Calu3 (cell line): ENCODE data around the gene SLC37A1. TPM values are rescaled to one million over a fixed set of nuclear protein-coding genes. Genes with fewer than 3 reads are reported as not detected.

ENCODE experiments used
- BruUV-seq: library from RNA; stranded (reverse); fragments of 400-500 nt; replicated peaks from 2 replicates; lab custom pipeline; 2021; lab: Mats Ljungman, UMichigan
- CTCF ChIA-PET: fragments of 300-600 bp; sonication (Branson Sonifier 250); formaldehyde crosslinking; loops from one replicate; lab custom pipeline; 2022; ENCODE audit warnings: antibody characterized with exemption; lab: Charles Lee
- DNase-seq: peaks from one replicate; pipeline ENCODE4 v3.0.0; 2022
- H3K27ac Mint-ChIP-seq: one replicate; pipeline ENCODE4 v1.8.0; 2022; ENCODE audit warnings: mixed read lengths; ENCODE audit not compliant: unreplicated experiment
- H3K27me3 Mint-ChIP-seq: one replicate; pipeline ENCODE4 v1.8.0; 2022; ENCODE audit warnings: mixed read lengths; ENCODE audit not compliant: unreplicated experiment
- H3K36me3 Mint-ChIP-seq: one replicate; pipeline ENCODE4 v1.8.0; 2022; ENCODE audit warnings: mild to moderate bottlenecking, moderate library complexity, mixed read lengths; ENCODE audit not compliant: insufficient read depth, unreplicated experiment
- H3K4me1 Mint-ChIP-seq: one replicate; pipeline ENCODE4 v1.8.0; 2022; ENCODE audit warnings: mild to moderate bottlenecking, low read depth, mixed read lengths; ENCODE audit not compliant: unreplicated experiment
- H3K4me3 Mint-ChIP-seq: one replicate; pipeline ENCODE4 v1.8.0; 2022; ENCODE audit warnings: mild to moderate bottlenecking, low read depth, moderate library complexity, mixed read lengths; ENCODE audit not compliant: unreplicated experiment
- H3K9me3 Mint-ChIP-seq: one replicate; pipeline ENCODE4 v1.8.0; 2022; ENCODE audit warnings: low read depth, mixed read lengths; ENCODE audit not compliant: unreplicated experiment
- CTCF ChIP-seq: fragments of 200-600 bp; IDR thresholded peaks from one replicate; pipeline ENCODE4 v1.8.0; 2022; ENCODE audit warnings: antibody characterized with exemption; ENCODE audit not compliant: unreplicated experiment
- intact Hi-C: fragments of 100-400 bp; cut with micrococcal nuclease; formaldehyde crosslinking; loops from one replicate; pipeline ENCODE4 v1.10.0; 2022; ENCODE audit not compliant: unreplicated experiment
- total RNA-seq: library from RNA; stranded (reverse); gene quantifications from 2 replicates; pipeline ENCODE4 v1.2.3, GENCODE V29; 2022

SLC37A1 gene
- total RNA-seq, 1 experiment from 2014 or later, result 24.9 TPM

- Mint-ChIP-seq H3K4me3 (no peak overlapping the region), H3K4me1 (peaks cover 14% of the 10 kb centered on the region), H3K27ac (no peak overlapping the region), H3K9me3 (no peaks in the 10 kb centered on the region), H3K36me3 (no peaks in the 10 kb centered on the region), H3K27me3 (peaks cover 12% of the 10 kb centered on the region)
- no peak for TF ChIP-seq CTCF
- CTCF ChIA-PET, result interaction anchor here (1.1 kb wide), 1 partner anchor 10 kb away, joined by 5 read pairs; no protein-coding TSS in a partner anchor
- BruUV-seq, result no TSS peak
- DNase-seq, result no peak
- intact Hi-C loops, result no loop called here
These were observed 107.6 kb downstream of the SLC37A1 start for GRCh38 chr21:42621166-42621818.

GRCh38 chr21:42621819-42622177, 108.1 kb downstream of the SLC37A1 start:
- peaks cover 14% of the 10 kb centered on the region for H3K4me1 Mint-ChIP-seq
- no peak overlapping the region for H3K4me3 Mint-ChIP-seq
- TF ChIP-seq CTCF, result no peak
- H3K36me3 Mint-ChIP-seq, result no peaks in the 10 kb centered on the region
- H3K27me3 Mint-ChIP-seq, result peaks cover 12% of the 10 kb centered on the region
- BruUV-seq, result no TSS peak
- intact Hi-C loops, result no loop called here
- CTCF ChIA-PET, result no interaction called here
- H3K27ac Mint-ChIP-seq, result no peak overlapping the region
- no peak for DNase-seq
- H3K9me3 Mint-ChIP-seq, result no peaks in the 10 kb centered on the region

- no peaks in the 10 kb centered on the region for H3K9me3 Mint-ChIP-seq
- H3K27me3 Mint-ChIP-seq, result peaks cover 12% of the 10 kb centered on the region
- no peak overlapping the region for H3K4me3 Mint-ChIP-seq
- CTCF ChIA-PET, result no interaction called here
- DNase-seq, result no peak
- BruUV-seq, result no TSS peak
- intact Hi-C loops, result no loop called here
- H3K27ac Mint-ChIP-seq, result no peak overlapping the region
- H3K36me3 Mint-ChIP-seq, result no peaks in the 10 kb centered on the region
- peaks cover 14% of the 10 kb centered on the region for H3K4me1 Mint-ChIP-seq
- no peak for TF ChIP-seq CTCF
These were observed 108.6 kb downstream of the SLC37A1 start for GRCh38 chr21:42622284-42622683.

- no TSS peak for BruUV-seq
- Mint-ChIP-seq H3K27ac (no peak overlapping the region), H3K9me3 (no peaks in the 10 kb centered on the region), H3K36me3 (no peaks in the 10 kb centered on the region), H3K27me3 (peaks cover 5% of the 10 kb centered on the region), H3K4me3 (no peak overlapping the region), H3K4me1 (peaks cover 14% of the 10 kb centered on the region)
- DNase-seq, result no peak
- CTCF ChIA-PET, result no interaction called here
- TF ChIP-seq CTCF, result no peak
- intact Hi-C loops, result no loop called here
These were observed 110.0 kb downstream of the SLC37A1 start for GRCh38 chr21:42623694-42624093.
